ENCODE measurements around the gene AIDA. TPM values are rescaled to one million over a fixed set of nuclear protein-coding genes. Genes with fewer than 3 reads are reported as not detected.

AIDA gene
- total RNA-seq, 2 donors from 2014 or later: 129 to 136 TPM

GRCh38 chr1:222728746-222729145, 16.5 kb upstream of the AIDA start:
- Histone ChIP-seq H3K4me3 (ENCODE audit: low read length) (no peak overlapping the region), H3K9ac (ENCODE audit: extremely low read depth, low read length, poor library complexity, severe bottlenecking) (no peak overlapping the region), H3K27me3 (ENCODE audit: control insufficient read depth, insufficient read depth, low read length, poor library complexity, severe bottlenecking) (no peaks in the 10 kb centered on the region), H3K27ac (ENCODE audit: low read depth, low read length) (no peak overlapping the region), H3K36me3 (ENCODE audit: control insufficient read depth, insufficient read depth, low read length) (peaks cover 84% of the 10 kb centered on the region), H3K4me1 (ENCODE audit: control insufficient read depth, insufficient read depth, low read length) (no peaks in the 10 kb centered on the region), H3K9me3 (ENCODE audit: control insufficient read depth, low read length) (no peaks in the 10 kb centered on the region)
- no peak overlapping the region for H3K27ac Mint-ChIP-seq
- no peaks in the 10 kb centered on the region for H3K9me3 Mint-ChIP-seq
- 97 to 100% methylated on average over 1 of the region's 1 CpG for WGBS, 2 experiments (ENCODE audit: insufficient coverage in 1 of 2, insufficient read length in 1 of 2)
- no peaks in the 10 kb centered on the region for H3K27me3 Mint-ChIP-seq (ENCODE audit: insufficient read depth)
- H3K4me1 Mint-ChIP-seq: no peaks in the 10 kb centered on the region
- no peak for DNase-seq
- H3K4me3 Mint-ChIP-seq: no peak overlapping the region
- TF ChIP-seq, protein P1, sequence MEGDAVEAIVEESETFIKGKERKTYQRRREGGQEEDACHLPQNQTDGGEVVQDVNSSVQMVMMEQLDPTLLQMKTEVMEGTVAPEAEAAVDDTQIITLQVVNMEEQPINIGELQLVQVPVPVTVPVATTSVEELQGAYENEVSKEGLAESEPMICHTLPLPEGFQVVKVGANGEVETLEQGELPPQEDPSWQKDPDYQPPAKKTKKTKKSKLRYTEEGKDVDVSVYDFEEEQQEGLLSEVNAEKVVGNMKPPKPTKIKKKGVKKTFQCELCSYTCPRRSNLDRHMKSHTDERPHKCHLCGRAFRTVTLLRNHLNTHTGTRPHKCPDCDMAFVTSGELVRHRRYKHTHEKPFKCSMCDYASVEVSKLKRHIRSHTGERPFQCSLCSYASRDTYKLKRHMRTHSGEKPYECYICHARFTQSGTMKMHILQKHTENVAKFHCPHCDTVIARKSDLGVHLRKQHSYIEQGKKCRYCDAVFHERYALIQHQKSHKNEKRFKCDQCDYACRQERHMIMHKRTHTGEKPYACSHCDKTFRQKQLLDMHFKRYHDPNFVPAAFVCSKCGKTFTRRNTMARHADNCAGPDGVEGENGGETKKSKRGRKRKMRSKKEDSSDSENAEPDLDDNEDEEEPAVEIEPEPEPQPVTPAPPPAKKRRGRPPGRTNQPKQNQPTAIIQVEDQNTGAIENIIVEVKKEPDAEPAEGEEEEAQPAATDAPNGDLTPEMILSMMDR (conservative IDR thresholded peaks at IDR 0.05): no peak
- peaks cover 54% of the 10 kb centered on the region for H3K36me3 Mint-ChIP-seq (ENCODE audit: low read depth)

GRCh38 chr1:222716393-222716792, 4.1 kb upstream of the AIDA start:
- Mint-ChIP-seq H3K4me3 (no peak overlapping the region), H3K36me3 (ENCODE audit: low read depth) (peaks cover 24% of the 10 kb centered on the region), H3K9me3 (no peaks in the 10 kb centered on the region), H3K4me1 (no peaks in the 10 kb centered on the region), H3K27ac (no peak overlapping the region), H3K27me3 (ENCODE audit: insufficient read depth) (no peaks in the 10 kb centered on the region)
- no peak for DNase-seq
- Histone ChIP-seq H3K27ac (ENCODE audit: low read depth, low read length) (no peak overlapping the region), H3K4me1 (ENCODE audit: control insufficient read depth, insufficient read depth, low read length) (no peaks in the 10 kb centered on the region), H3K9me3 (ENCODE audit: control insufficient read depth, low read length) (no peaks in the 10 kb centered on the region), H3K9ac (ENCODE audit: extremely low read depth, low read length, poor library complexity, severe bottlenecking) (no peak overlapping the region), H3K27me3 (ENCODE audit: control insufficient read depth, insufficient read depth, low read length, poor library complexity, severe bottlenecking) (no peaks in the 10 kb centered on the region), H3K4me3 (ENCODE audit: low read length) (no peak overlapping the region), H3K36me3 (ENCODE audit: control insufficient read depth, insufficient read depth, low read length) (peaks cover 55% of the 10 kb centered on the region)
- 100% methylated on average over 2 of the region's 2 CpGs; no CpG with 5 or more reads in 1 of the 2 experiments for WGBS, 2 experiments (ENCODE audit: insufficient coverage in 1 of 2, insufficient read length in 1 of 2)
- TF ChIP-seq, protein P1 (conservative IDR thresholded peaks at IDR 0.05): no peak

DNA sequence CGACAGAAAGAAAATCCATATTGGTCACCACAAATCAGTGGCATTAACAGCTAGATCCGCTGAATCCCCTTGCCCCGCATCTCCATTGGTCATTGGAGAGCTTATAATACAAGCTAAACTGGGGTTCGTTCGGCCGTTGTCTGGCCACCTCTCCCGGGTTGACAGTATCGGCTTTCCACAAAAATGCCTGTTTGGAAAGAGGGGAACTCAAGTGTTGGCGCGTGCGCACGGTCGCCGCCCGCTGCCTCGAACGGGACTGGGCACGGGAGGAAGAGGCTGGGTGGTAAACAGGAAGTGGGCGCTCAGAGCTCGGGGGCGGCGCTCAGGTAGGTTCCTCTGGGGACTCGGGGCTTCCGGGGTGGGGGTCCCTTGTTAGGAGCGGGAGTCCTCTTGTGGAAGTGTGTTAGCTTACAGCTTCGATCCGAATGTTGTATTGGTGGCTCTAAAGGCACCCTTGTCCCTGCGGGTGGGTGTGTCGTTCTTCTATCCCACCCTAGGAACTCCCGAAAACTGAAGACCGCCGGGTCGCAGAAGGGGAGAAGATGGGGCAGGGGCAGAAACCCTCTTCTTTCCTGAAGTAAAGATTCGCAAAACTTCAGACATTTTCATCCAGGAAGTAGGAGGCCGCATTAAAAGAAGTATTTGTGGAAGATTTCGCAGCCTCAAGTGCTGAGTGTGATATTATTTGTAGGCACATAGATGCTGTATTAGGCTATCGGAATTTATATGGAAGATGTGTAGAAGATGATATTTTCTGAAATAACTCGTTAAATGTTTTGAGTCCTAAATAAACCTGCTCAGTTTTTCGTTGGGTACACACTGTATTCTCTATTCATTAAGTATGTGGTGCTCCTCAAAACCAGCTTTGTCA, 1.0 kb upstream of the AIDA start:
- H3K27ac ChIP-seq (ENCODE audit: low read depth, low read length): peak overlapping the region; percentile 81
- H3K36me3 Mint-ChIP-seq (ENCODE audit: low read depth): peaks cover 26% of the 10 kb centered on the region
- peak; percentile 98 for DNase-seq

More for the DNA sequence above, 1.0 kb upstream of the AIDA start:
- WGBS, 2 experiments (ENCODE audit: insufficient coverage in 1 of 2, insufficient read length in 1 of 2): 0 to 2% methylated on average over 7 to 39 of the region's 39 CpGs
- Histone ChIP-seq H3K4me1 (ENCODE audit: control insufficient read depth, insufficient read depth, low read length) (no peaks in the 10 kb centered on the region), H3K9ac (ENCODE audit: extremely low read depth, low read length, poor library complexity, severe bottlenecking) (peak overlapping the region; percentile 80), H3K9me3 (ENCODE audit: control insufficient read depth, low read length) (no peaks in the 10 kb centered on the region), H3K4me3 (ENCODE audit: low read length) (peak overlapping the region; percentile 100), H3K27me3 (ENCODE audit: control insufficient read depth, insufficient read depth, low read length, poor library complexity, severe bottlenecking) (no peaks in the 10 kb centered on the region), H3K36me3 (ENCODE audit: control insufficient read depth, insufficient read depth, low read length) (peaks cover 31% of the 10 kb centered on the region)
- H3K4me3 Mint-ChIP-seq: peak overlapping the region; percentile 91
- no peaks in the 10 kb centered on the region for H3K27me3 Mint-ChIP-seq (ENCODE audit: insufficient read depth)
- TF ChIP-seq, protein P1 (conservative IDR thresholded peaks at IDR 0.05): no peak
- H3K4me1 Mint-ChIP-seq: peaks cover 15% of the 10 kb centered on the region
- no peaks in the 10 kb centered on the region for H3K9me3 Mint-ChIP-seq
- H3K27ac Mint-ChIP-seq: peak overlapping the region; percentile 100

Data from endodermal cell (in vitro differentiated cells).